Non-pigmented ciliary epithelial cell (primary cell): ENCODE data around the gene MT1E.
"Not testable (repeated sequence)": the region's sequence is repeated elsewhere in the genome, so short reads cannot be mapped to it uniquely, and the experiment has no call there.

Experiments
- DNase-seq: peaks from one replicate; pipeline ENCODE4 v3.0.0-alpha.2; 2010; ENCODE audit warnings: low read depth

Gene MT1E

DNA sequence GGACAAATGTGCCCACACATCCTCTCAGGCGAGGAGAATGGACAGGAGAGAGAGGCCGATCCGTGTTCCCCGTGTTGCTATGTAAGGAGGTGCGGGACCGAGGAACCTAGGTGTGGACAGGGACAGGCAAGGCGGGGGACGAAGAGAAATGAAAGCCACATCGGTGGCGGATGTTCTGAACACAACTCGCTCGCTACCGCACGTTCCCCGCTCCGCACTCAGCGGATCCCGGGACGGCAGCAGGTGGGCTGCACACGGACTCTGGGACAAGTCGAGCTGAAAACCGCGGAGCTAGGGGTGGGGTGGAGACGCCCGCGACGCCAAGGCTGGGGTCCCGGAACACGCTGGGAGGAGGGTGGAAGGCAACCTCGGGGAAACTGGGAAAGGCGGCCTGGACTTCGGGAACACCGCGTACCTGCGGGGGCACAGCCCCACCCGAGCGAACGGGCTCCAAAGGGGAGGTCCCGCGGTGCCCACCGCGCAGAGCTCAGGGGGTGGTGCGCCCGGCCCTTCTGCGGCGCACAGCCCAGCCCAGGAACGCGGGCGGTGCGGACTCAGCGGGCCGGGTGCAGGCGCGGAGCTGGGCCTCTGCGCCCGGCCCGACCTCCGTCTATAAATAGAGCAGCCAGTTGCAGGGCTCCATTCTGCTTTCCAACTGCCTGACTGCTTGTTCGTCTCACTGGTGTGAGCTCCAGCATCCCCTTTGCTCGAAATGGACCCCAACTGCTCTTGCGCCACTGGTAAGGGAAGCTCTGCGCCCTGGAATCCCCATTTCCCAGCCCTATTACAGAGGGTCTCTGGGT, at the start of gene MT1E:
Gene MT1E (plus strand): TSS at position 642 of the 803 bp plus-strand sequence. CDS start 71 bp downstream, at position 713.
- DNase-seq = no peak

DNA sequence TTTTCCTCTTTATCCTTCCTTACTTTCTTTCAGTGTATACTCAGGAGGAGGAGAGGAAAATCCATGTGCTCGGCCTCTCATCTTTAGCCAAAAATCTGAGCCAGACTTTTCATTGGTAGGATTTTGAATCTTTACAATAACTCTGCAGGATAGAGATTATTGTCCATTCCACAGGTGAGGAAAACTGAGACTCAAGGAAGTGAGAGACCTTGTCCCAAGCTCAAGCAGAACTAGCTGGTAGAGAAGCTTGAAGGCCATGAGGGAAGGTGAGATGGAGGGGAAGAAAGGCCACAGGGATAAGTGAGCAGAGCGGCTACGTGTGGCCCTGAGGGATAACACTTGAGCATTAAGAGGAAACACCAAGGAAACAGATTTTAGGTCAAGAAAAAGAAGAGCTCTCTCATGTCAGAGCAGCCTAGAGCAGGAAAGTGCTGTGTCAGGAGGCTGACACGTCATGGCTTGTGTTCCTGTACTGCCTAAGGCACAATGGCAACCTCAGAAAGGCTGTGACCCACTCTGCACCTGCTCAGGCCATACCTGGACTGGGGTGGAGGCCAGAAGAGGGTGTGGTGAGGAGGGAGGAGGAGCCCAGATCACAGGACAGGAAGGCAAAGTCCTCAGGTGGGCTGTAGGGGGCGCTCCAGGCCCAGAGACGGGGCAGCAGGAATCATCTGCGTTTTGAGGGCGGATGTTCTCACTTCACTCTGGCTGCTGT, 48.8 kb upstream of the MT1E start:
- DNase-seq = peak; percentile 4

GRCh38 chr16:56577300-56577625, 48.3 kb upstream of the MT1E start:
- no peak for DNase-seq

- DNase-seq = no peak
Measured at GRCh38 chr16:56580391-56581048, 45.1 kb upstream of the MT1E start.

- not testable (repeated sequence) for DNase-seq
Measured at GRCh38 chr16:56582911-56583310, 42.7 kb upstream of the MT1E start.

DNA sequence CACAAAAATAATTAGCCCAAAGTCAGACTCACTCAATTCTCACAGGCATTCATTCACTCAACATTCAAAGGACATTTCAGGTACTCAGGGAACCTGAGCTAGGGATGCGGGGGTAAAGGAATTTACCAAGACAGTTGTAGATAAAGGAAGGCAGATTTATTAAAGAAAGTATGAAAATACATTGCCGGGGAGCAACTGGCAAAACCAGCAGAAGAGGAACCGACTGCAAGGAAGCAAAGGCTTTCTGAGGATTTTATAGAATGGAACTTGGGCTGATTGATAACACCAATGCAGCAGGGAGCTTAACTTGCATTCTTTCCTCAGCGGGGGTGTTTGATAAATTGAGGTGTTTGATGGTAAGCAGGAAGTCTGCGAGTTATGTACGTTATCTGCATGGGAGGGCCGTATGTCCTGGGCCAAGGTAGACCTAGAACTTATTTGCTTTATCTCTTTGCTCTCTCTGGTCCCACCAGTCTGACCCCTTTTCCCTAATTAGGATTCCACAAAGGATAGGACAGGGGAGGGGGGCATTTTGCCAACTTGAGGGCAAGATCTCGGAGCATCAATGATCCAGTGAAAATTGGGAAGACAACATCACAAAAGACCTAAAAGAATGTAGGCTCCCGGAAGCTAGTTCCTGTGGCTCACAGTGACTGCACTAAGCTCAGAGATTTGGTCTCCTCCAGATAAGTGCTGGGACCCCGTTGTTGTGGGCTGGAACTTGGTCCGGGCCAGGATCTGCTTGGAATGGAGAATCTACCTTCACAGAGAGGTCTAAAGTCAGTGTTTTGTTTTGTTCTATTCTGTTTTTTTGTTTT, 42.0 kb upstream of the MT1E start:
- DNase-seq = no peak

DNA sequence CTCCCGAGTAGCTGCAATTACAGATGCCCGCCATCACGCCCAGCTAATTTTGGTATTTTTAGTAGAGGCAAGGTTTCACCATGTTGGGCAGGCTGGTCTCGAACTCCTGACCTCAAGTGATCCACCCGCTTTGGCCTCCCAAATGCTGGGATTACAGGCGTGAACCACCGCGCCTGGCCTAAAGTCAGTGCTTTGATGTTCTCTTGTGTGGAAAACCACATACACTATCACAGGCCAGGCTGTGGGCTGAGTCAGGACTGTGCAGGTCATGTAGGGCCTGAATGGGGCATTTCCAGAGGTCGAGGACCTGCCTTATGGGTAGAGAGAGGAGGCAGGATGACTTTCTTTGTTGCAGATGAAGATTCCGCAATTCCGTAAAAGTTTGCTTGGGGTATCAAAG, 41.3 kb upstream of the MT1E start:
- DNase-seq = no peak

GRCh38 chr16:56588781-56589140, 36.8 kb upstream of the MT1E start:
- no peak for DNase-seq

GRCh38 chr16:56589141-56590039, 36.2 kb upstream of the MT1E start, which contains the start of gene MT3:
Gene MT3 (plus strand): TSS chr16:56589528. CDS start chr16:56589591, 63 bp downstream.
- DNase-seq = no peak

DNA sequence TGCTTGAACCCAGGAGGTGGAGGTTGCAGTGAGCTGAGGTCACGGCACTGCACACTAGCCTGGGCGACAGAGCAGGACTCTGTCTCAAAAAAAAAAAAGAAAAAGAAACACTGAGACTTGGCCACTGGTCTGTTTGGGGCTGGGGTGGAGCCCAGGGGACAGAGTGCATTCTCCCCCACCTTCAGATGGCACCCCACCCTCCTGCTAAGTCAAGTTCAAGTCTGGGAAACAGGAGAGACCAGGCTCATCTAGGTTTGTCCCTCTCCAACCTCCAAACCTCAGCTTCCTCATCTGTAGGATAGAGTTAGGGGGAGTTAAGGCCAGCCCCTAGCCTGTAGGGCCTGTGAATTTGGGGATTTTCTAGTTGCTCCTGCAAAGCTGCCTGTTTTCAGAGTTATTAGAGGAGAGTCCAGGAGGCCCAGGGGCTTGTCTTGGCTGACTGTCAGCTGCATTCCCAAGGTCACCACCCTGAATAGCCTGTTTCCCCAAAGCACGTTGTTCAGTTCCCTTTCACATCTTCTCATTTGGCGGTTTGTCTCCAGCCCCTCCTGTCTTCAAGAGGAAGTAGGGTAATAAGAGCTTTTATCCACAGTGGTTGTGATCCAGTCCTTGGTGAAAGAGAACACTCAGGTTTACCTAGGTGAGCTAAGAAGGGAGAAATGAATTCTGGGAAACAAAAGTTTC, 34.1 kb upstream of the MT1E start:
- DNase-seq = no peak

DNA sequence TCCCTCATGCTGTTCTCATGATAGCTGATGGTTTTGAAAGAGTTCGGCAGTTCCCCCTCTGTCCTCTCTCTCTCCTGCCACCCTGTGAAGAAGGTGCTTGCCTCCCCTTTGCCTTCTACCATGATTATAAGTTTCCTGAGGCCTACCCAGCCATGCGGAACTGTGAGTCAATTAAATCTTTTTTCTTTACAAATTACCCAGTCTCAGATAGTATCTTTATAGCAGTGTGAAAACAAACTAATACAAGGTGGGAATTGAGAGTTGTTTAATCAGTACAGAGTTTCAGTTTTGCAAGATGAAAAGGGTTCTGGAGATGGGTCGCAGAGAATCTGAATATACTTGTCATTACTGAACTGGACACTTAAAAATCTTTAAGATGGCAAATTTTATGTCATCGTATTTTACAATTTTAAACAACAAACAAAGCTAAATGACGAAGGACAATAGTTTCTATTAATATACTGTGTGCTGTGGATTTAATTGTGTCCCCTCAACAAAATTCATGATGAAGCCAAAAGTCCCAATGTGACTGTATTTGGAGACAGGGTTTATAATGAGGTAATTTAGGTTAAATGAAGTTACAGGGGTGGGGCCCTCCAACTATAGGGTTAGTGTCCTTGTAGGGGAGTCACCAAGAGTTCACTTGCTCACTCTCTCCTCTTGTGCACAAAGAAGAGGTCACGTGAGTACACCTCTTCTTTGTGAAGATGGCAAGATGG, 31.8 kb upstream of the MT1E start:
- DNase-seq = no peak

DNA sequence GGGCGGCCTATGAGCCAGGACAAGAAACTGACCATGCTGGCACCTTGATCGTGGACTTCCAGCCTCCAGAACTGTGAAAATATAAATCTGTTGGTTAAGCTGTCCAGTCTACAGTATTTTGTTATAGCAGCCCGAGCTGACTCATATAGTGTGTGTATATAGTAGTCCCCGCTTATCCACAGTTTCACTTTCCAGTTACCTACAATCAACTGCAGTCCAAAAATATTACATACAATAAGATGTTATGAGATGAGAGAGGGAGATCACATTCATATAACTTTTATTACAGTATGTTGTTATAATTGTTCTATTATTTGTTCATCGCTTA, 31.3 kb upstream of the MT1E start:
- no peak for DNase-seq

GRCh38 chr16:56600398-56600999, 25.1 kb upstream of the MT1E start:
- no peak for DNase-seq

DNA sequence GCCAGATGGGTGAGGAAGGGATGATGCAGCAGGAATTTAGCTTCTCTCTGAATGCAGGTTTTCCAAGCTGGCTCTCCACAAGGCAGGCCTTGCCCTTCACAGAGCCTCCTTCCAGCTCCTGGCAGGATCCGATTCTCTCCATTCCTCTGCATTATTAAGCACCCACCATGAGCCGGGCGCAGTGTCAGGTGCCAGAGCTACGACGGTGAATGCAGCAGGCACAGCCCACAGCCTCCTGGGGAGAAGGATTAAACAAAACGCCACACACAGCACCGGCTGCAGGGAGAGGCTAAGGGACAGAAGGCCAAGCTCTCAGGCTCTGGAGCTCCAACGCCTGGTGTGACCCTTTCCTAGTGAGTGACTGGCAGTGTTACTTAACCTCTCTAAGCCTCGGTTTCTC, 24.3 kb upstream of the MT1E start:
- DNase-seq = no peak

DNA sequence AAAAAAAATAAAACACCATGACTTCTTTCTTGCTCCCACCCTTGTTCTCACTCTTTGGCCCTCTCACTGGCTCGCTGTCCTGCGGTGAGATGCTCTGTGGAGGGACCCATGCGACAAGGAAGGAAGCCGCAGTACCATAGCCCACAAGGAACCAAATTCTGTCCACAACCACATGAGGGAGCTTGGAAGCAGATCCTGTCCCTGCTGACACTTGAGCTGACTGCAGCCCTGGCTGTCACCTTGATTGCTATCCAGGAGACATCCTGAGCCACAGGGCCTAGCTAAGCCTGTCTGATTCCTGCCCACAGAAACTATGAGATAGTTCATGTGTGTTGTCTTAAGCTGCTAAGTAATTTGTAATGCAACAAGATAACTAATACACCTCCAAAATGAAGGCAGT, 22.0 kb upstream of the MT1E start:
- DNase-seq = no peak

- DNase-seq = no peak
Measured at GRCh38 chr16:56604966-56605365, 20.6 kb upstream of the MT1E start.

DNA sequence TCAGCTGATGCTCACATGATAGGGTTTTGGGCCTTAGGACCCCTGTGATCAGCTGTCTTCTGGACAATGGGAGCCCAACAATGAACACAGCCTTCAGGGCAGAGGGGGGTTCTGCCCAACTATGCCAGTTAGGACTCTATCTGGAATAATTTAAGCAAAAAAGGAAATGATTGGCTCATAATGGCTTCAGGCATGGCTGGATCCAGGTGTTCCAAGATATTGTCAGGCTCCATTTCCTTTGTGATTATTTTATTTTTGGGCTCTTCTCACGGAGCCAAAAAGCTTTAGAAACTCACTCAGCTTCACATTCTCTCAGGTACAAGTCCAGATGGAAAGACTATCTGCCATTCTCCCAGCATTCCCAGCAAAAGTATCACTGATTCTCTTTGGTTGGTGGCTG, 20.1 kb upstream of the MT1E start:
- DNase-seq = no peak

DNA sequence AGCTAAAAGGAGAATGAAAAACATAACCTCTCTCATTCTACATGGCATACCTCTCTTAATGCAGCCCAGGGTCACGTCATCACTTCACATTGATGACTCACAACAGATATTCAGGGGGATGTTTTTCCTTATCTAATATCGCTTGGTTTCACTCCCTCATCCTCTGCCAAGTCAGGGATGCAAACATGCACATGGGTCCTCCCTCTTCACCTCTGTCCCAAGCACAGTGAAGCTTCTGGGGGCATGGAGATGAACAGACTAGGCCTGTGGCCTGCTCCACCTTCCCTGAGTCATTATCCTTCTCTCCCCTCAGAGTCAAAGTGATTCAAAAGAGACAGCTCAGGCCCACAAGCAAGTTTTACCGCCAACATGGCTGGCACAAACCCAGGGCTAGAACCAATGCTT, 19.5 kb upstream of the MT1E start:
- DNase-seq = no peak

- DNase-seq = no peak
Measured at GRCh38 chr16:56606476-56607108, 19.0 kb upstream of the MT1E start.
